Body of pancreas (tissue), 4 donors: ENCODE data around the gene KDM4B. TPM values are rescaled to one million over a fixed set of nuclear protein-coding genes. Genes with fewer than 3 reads are reported as not detected.

Source experiments
- ATAC-seq: fragments of 150-250 bp; one replicate; pipeline ENCODE4 v1.9.1; 2016
- DNase-seq, 4 donors: peaks; one replicate each; pipeline ENCODE4 v3.0.0-alpha.2; 2019
- H3K27ac ChIP-seq, 4 donors: fragments of 200-600 bp; sonication (generic); 1 replicate in 3 of 4; 2 replicates in 1 of 4; pipeline versions ENCODE4 v1.5.1 to v1.6.1; 2016 to 2019; ENCODE audit warnings: mild to moderate bottlenecking in 1 of 4, mixed read lengths in 1 of 4, moderate library complexity in 1 of 4
- H3K27me3 ChIP-seq, 2 donors: fragments of 200-600 bp; sonication (generic); one replicate each; pipeline ENCODE4 v1.6.0; 2016; ENCODE audit warnings: mild to moderate bottlenecking in 1 of 2
- H3K36me3 ChIP-seq, 2 donors: fragments of 200-600 bp; sonication (generic); replicated peaks in 1 of 2; 2 replicates each; pipeline ENCODE4 v1.5.1; 2016; ENCODE audit warnings: low read depth in 2 of 2; ENCODE audit not compliant: insufficient read depth in 1 of 2
- H3K4me1 ChIP-seq: fragments of 200-600 bp; sonication (generic); one replicate; pipeline ENCODE4 v1.6.0; 2016
- H3K4me3 ChIP-seq, 2 donors: fragments of 200-600 bp; sonication (generic); 1 replicate in 1 of 2; 2 replicates in 1 of 2; pipeline ENCODE4 v1.5.1; 2016 to 2019
- H3K9me3 ChIP-seq, 3 donors: fragments of 200-600 bp; sonication (generic); 1 replicate in 2 of 3; 2 replicates in 1 of 3; pipeline ENCODE4 v1.5.1; 2016
- POLR2A ChIP-seq, 3 donors: fragments of 450-650 bp; IDR thresholded peaks; one replicate each; pipeline ENCODE4 v1.6.1; 2016; ENCODE audit warnings: antibody characterized with exemption in 3 of 3, mild to moderate bottlenecking in 2 of 3
- WGBS, 2 donors: methylation state at CpG; one replicate each; pipeline ENCODE4 v1.1.5; 2017; 5-methylcytosine and 5-hydroxymethylcytosine counted together
- intact Hi-C: fragments of 100-400 bp; cut with DNase I; formaldehyde crosslinking; loops from one replicate; pipeline ENCODE4 v1.15.1; 2023
- total RNA-seq, 2 donors: library from RNA; depleted of rRNA; stranded (reverse); fragments of >200 nt; gene quantifications; one replicate each; pipeline ENCODE4 v1.1.0, GENCODE V29; 2016
- TF ChIP-seq, protein P1 (sequence below), 7 experiments: fragments of 450-650 bp in 4 of 7; fragments of 200-600 bp in 3 of 7; sonication (generic) in 3 of 7; IDR thresholded peaks; one replicate each; pipeline ENCODE4 v1.5.1; 2016 to 2019; ENCODE audit warnings: antibody characterized with exemption in 7 of 7

The KDM4B gene
- total RNA-seq, 2 donors from 2014 or later: 18.9 to 35.3 TPM

DNA sequence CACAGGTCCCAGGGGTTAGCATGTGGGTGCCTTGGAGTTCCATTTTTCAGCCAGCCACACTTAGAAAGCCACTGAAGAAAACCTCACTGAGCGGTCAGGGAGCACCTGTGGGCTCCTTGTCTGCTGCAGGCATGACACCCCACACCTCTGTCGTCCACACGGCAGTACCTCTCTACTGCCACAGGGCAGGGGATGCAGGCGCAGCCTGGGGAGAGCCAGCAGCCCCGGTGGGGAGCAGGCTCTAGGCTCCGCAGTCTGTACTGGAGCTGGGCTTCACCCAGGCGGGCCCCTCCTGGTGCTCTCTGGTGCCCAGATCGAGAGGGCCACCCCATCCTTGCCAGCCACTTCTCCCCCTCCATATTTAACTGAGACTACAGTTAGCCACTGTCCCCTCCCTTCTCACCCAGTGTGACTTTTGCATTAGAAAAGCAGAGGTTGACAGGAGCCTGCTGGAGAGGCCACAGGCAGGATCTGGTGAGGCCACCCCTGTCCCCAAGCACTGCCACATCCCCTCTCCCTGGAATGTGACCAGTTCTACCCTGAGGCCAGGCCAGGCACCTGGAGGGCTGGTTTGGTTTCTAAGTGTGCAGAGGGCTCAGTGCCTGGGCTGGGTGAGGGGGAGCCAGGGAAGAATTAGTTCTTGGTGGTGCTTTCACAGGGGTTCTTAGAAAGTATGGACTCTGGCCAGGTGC, 104.4 kb downstream of the KDM4B start:
- TF ChIP-seq POLR2A (IDR thresholded peaks at IDR 0.05): no peak
- TF ChIP-seq, protein P1, sequence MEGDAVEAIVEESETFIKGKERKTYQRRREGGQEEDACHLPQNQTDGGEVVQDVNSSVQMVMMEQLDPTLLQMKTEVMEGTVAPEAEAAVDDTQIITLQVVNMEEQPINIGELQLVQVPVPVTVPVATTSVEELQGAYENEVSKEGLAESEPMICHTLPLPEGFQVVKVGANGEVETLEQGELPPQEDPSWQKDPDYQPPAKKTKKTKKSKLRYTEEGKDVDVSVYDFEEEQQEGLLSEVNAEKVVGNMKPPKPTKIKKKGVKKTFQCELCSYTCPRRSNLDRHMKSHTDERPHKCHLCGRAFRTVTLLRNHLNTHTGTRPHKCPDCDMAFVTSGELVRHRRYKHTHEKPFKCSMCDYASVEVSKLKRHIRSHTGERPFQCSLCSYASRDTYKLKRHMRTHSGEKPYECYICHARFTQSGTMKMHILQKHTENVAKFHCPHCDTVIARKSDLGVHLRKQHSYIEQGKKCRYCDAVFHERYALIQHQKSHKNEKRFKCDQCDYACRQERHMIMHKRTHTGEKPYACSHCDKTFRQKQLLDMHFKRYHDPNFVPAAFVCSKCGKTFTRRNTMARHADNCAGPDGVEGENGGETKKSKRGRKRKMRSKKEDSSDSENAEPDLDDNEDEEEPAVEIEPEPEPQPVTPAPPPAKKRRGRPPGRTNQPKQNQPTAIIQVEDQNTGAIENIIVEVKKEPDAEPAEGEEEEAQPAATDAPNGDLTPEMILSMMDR (IDR thresholded peaks at IDR 0.05): no peak
- H3K27me3 ChIP-seq: no peaks in the 10 kb centered on the region
- H3K4me1 ChIP-seq: peaks cover 13% of the 10 kb centered on the region
- no peaks in the 10 kb centered on the region for H3K9me3 ChIP-seq
- ATAC-seq (no peak), DNase-seq (no peak)
- no peak overlapping the region for H3K4me3 ChIP-seq
- peaks cover 0 to 3% of the 10 kb centered on the region in 2 donors for H3K36me3 ChIP-seq
- 90 to 93% methylated on average over 6 to 8 of the region's 8 CpGs for WGBS, 2 donors
- no peak overlapping the region for H3K27ac ChIP-seq
- intact Hi-C loops: no loop called here

DNA sequence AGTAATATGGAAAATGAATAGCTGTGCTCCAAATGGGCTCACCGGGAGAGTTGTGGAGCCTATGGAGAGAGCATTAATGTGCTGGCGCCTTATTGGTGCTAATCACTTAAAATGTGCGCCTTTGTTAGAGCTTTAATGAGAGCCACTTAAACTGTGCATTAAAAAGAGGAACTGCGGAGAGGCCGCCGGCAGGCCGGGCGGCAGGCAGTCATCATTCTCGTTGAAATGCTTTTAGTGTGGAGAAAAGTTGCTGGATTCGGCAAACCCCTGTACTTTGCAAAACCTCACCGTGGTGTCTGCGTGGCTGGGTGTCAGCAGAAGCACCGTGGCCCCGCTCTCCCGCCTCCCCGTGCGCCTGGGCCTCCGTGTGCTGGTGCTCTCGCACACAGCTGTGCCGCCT, 105.5 kb downstream of the KDM4B start:
- 74 to 80% methylated on average over 10 to 20 of the region's 20 CpGs for whole genome bisulfite sequencing, 2 donors
- no peaks in the 10 kb centered on the region for H3K9me3 ChIP-seq
- H3K4me1 ChIP-seq: peaks cover 18% of the 10 kb centered on the region
- no peak for TF ChIP-seq POLR2A (IDR thresholded peaks at IDR 0.05)
- TF ChIP-seq, protein P1 (IDR thresholded peaks at IDR 0.05): no peak
- ATAC-seq: no peak
- H3K27me3 ChIP-seq: no peaks in the 10 kb centered on the region
- intact Hi-C loops: no loop called here
- H3K36me3 ChIP-seq: peaks cover 0 to 4% of the 10 kb centered on the region in 2 donors
- no peak for DNase-seq
- H3K27ac ChIP-seq: no peak overlapping the region
- no peak overlapping the region for H3K4me3 ChIP-seq

DNA sequence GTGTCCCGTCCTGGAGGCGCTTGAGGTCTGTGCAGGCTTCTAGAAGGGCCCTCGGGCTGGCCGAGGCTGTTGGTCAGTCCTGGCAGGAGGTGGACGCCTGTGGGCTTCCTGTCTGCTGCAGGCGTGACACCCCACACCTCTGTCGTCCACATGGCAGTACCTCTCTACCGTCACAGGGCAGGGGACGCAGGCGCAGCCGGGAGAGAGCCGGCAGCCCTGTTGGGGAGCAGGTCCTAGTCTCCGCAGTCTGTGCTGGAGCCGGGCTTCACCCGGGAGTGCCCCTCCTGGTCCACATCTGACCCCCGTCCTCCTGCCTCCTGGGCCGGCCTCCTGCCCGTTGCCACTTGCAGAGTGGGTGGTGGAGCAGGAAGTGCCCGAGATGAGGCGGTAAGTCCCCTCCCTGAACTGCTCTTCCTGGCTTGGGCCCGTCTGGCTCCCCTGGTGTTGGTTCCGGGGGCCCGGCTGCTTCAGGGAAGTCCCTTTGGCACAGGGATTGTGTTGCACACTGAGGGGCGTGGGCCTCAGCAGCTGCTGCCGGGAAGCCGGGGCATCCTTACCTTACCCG, 106.0 kb downstream of the KDM4B start:
- Histone ChIP-seq H3K27me3 (no peaks in the 10 kb centered on the region), H3K27ac (no peak overlapping the region), H3K4me3 (no peak overlapping the region), H3K36me3 (peaks cover 0 to 4% of the 10 kb centered on the region in 2 donors), H3K4me1 (peaks cover 23% of the 10 kb centered on the region), H3K9me3 (no peaks in the 10 kb centered on the region)
- intact Hi-C loops: no loop called here
- no peak for TF ChIP-seq POLR2A (IDR thresholded peaks at IDR 0.05)
- TF ChIP-seq, protein P1 (IDR thresholded peaks at IDR 0.05): no peak
- WGBS, 2 donors: 90 to 93% methylated on average over 9 to 24 of the region's 27 CpGs
- ATAC-seq (no peak), DNase-seq (no peak)

DNA sequence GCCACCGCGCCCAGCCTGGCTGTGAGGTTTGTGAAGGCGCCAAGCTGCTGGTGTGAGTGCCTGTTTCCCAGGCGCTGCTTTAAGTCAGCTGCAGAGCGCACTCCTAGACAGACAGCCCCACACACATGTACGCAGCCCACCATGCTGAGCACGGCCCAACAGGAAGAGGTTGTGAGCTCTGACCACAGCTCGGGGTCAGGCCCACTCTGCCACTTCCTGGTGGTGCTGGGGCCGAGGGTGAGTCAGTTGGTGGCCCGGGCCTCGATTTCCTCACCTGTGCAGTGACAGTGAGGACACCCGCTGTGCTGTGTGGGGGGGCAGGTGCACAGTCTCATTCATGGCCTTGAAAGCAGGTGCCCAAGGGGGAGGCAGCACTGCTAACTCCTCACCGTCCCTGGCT, 106.7 kb downstream of the KDM4B start:
- H3K9me3 ChIP-seq: no peaks in the 10 kb centered on the region
- no peak overlapping the region for H3K4me3 ChIP-seq
- H3K36me3 ChIP-seq: peaks cover 0 to 6% of the 10 kb centered on the region in 2 donors
- 81 to 90% methylated on average over 6 to 13 of the region's 13 CpGs for WGBS, 2 donors
- no peak overlapping the region for H3K27ac ChIP-seq
- DNase-seq: no peak
- TF ChIP-seq POLR2A (IDR thresholded peaks at IDR 0.05): no peak
- TF ChIP-seq, protein P1 (IDR thresholded peaks at IDR 0.05): no peak
- no peaks in the 10 kb centered on the region for H3K27me3 ChIP-seq
- intact Hi-C loops: no loop called here
- peaks cover 26% of the 10 kb centered on the region for H3K4me1 ChIP-seq
- no peak for ATAC-seq
